Osteoblast (primary cell): ENCODE data around the gene ADGRA1. TPM values are rescaled to one million over a fixed set of nuclear protein-coding genes. Genes with fewer than 3 reads are reported as not detected.

Source experiments
- DNase-seq: peaks from one replicate; pipeline ENCODE4 v3.0.0; 2011; ENCODE audit warnings: low spot score, mixed read lengths; ENCODE audit not compliant: insufficient read length; ENCODE audit errors: missing footprints
- H2AFZ ChIP-seq: 2 replicates; pipeline ENCODE4 v1.6.0; 2011; ENCODE audit warnings: mild to moderate bottlenecking, low read length
- H3K27ac ChIP-seq: 2 replicates; pipeline ENCODE4 v1.5.1; 2011; ENCODE audit warnings: mild to moderate bottlenecking, low read depth, low read length, moderate library complexity
- H3K27me3 ChIP-seq: 2 replicates; pipeline ENCODE4 v1.6.0; 2012; ENCODE audit warnings: mild to moderate bottlenecking, control low read depth, inconsistent platforms, low read length, moderate library complexity; ENCODE audit not compliant: insufficient read depth
- H3K36me3 ChIP-seq: 2 replicates; pipeline ENCODE4 v1.5.1; 2011; ENCODE audit warnings: mild to moderate bottlenecking, low read length, control low read depth, moderate library complexity; ENCODE audit not compliant: insufficient read depth
- H3K4me1 ChIP-seq: 2 replicates; pipeline ENCODE4 v1.5.1; 2011; ENCODE audit warnings: mild to moderate bottlenecking, low read length, control low read depth, moderate library complexity; ENCODE audit not compliant: insufficient read depth
- H3K4me2 ChIP-seq: 2 replicates; pipeline ENCODE4 v1.6.0; 2011; ENCODE audit warnings: mild to moderate bottlenecking, low read length; ENCODE audit not compliant: insufficient read depth
- H3K4me3 ChIP-seq: fragments of 200-600 bp; sonication (generic); 3 replicates; pipeline ENCODE4 v1.5.1; 2012; ENCODE audit warnings: mild to moderate bottlenecking, low read length, inconsistent platforms; ENCODE audit not compliant: insufficient read depth
- H3K79me2 ChIP-seq: 2 replicates; pipeline ENCODE4 v1.6.0; 2012; ENCODE audit warnings: mild to moderate bottlenecking, low read length, control low read depth, inconsistent platforms; ENCODE audit not compliant: insufficient read depth
- H3K9me3 ChIP-seq: 2 replicates; pipeline ENCODE4 v1.5.1; 2011; ENCODE audit warnings: low read depth, low read length, control low read depth
- H4K20me1 ChIP-seq: 2 replicates; pipeline ENCODE4 v1.6.0; 2012; ENCODE audit warnings: mild to moderate bottlenecking, low read length, control low read depth; ENCODE audit not compliant: insufficient read depth
- total RNA-seq: library from RNA; depleted of rRNA; stranded (reverse); fragments of >200 nt; gene quantifications from 2 replicates; pipeline ENCODE4 v1.2.3, GENCODE V29; 2012
- TF ChIP-seq, protein P1 (sequence below): IDR thresholded peaks from 2 replicates; pipeline ENCODE4 v1.5.1; 2011; ENCODE audit warnings: mild to moderate bottlenecking, low read depth, low read length, moderate library complexity; ENCODE audit errors: extremely low read depth

Gene ADGRA1
- total RNA-seq, 1 donor: not detected

GRCh38 chr10:133160826-133161471 lies 73.2 kb downstream of the ADGRA1 start:
- H3K4me2 ChIP-seq: peak overlapping the region; percentile 64

GRCh38 chr10:133161486-133162109 lies 73.9 kb downstream of the ADGRA1 start:
- H3K4me2 ChIP-seq: no peak overlapping the region
- H3K4me1 ChIP-seq: no peaks in the 10 kb centered on the region
- H3K79me2 ChIP-seq: no peaks in the 10 kb centered on the region
- no peaks in the 10 kb centered on the region for H4K20me1 ChIP-seq
- no peak overlapping the region for H3K27ac ChIP-seq
- peak; percentile 77 for DNase-seq
- TF ChIP-seq, protein P1, sequence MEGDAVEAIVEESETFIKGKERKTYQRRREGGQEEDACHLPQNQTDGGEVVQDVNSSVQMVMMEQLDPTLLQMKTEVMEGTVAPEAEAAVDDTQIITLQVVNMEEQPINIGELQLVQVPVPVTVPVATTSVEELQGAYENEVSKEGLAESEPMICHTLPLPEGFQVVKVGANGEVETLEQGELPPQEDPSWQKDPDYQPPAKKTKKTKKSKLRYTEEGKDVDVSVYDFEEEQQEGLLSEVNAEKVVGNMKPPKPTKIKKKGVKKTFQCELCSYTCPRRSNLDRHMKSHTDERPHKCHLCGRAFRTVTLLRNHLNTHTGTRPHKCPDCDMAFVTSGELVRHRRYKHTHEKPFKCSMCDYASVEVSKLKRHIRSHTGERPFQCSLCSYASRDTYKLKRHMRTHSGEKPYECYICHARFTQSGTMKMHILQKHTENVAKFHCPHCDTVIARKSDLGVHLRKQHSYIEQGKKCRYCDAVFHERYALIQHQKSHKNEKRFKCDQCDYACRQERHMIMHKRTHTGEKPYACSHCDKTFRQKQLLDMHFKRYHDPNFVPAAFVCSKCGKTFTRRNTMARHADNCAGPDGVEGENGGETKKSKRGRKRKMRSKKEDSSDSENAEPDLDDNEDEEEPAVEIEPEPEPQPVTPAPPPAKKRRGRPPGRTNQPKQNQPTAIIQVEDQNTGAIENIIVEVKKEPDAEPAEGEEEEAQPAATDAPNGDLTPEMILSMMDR: no peak
- no peaks in the 10 kb centered on the region for H3K36me3 ChIP-seq
- H3K4me3 ChIP-seq: no peak overlapping the region
- peaks cover 13% of the 10 kb centered on the region for H3K27me3 ChIP-seq
- H3K9me3 ChIP-seq: no peaks in the 10 kb centered on the region
- H2AFZ ChIP-seq: no peak overlapping the region

More at GRCh38 chr10:133160826-133161471, 73.2 kb downstream of the ADGRA1 start:
- peak; percentile 81 for DNase-seq
- peak overlapping the region; percentile 53 for H3K4me3 ChIP-seq
- no peaks in the 10 kb centered on the region for H4K20me1 ChIP-seq
- no peaks in the 10 kb centered on the region for H3K36me3 ChIP-seq
- no peaks in the 10 kb centered on the region for H3K79me2 ChIP-seq
- H2AFZ ChIP-seq: no peak overlapping the region
- H3K9me3 ChIP-seq: no peaks in the 10 kb centered on the region
- H3K27ac ChIP-seq: no peak overlapping the region
- H3K27me3 ChIP-seq: peaks cover 13% of the 10 kb centered on the region
- H3K4me1 ChIP-seq: no peaks in the 10 kb centered on the region
- TF ChIP-seq, protein P1: no peak

DNA sequence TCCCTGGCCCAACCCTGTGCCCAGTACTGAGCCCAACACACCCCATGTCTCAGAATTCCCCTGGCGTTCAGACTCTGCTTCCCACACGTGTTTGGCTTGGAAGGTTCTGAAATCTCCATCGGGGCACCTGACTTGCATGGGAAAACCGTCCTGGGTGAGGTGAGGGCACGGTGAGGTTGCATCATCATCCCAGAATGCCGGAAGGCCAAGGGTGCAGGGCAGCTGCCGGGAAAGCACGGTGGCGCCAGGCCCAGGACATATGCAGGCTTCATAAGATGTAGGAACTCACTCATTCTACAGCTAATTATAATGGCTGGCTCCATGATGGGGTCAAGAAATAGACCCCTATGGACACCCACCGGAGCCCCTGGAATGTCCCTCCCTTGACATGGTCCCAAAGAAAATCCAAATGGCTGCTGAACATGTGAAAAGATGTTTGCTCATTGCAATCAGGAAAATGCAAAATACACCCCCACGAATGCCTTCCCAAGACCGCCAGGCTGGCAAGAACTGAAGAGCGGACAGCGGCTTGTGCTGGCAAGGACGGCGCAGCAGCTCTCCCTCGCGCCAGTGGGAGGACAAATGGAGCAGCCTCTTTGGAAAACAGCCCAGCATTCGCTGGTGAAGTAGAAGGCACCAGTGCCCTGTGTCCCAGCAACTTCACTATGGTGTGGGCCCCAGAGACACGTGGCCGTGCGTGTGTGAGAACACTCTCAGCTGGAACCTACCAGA lies 74.6 kb downstream of the ADGRA1 start:
- no peaks in the 10 kb centered on the region for H3K4me1 ChIP-seq
- no peak overlapping the region for H3K4me2 ChIP-seq
- no peaks in the 10 kb centered on the region for H3K79me2 ChIP-seq
- no peaks in the 10 kb centered on the region for H3K36me3 ChIP-seq
- no peak overlapping the region for H2AFZ ChIP-seq
- peak; percentile 92 for DNase-seq
- no peak overlapping the region for H3K4me3 ChIP-seq
- no peak overlapping the region for H3K27ac ChIP-seq
- TF ChIP-seq, protein P1: no peak
- no peaks in the 10 kb centered on the region for H4K20me1 ChIP-seq
- peaks cover 13% of the 10 kb centered on the region for H3K27me3 ChIP-seq
- no peaks in the 10 kb centered on the region for H3K9me3 ChIP-seq
